ENCODE data around the gene PRR33. TPM values are rescaled to one million over a fixed set of nuclear protein-coding genes. Genes with fewer than 3 reads are reported as not detected.
"Not testable (repeated sequence)": the region's sequence is repeated elsewhere in the genome, so short reads cannot be mapped to it uniquely, and the experiment has no call there.

The PRR33 gene
- total RNA-seq, 4 donors from 2014 or later = not detected

- no peak for DNase-seq (ENCODE audit: extremely low spot score)
- Histone ChIP-seq H3K9me3 (no peaks in the 10 kb centered on the region), H3K27ac (replicated peaks in 1 of 4) (peak overlapping the region; percentile 74 to 84 (median 80)), H3K4me3 (peak overlapping the region in 1 of 4 donors; percentile 23), H3K27me3 (no peaks in the 10 kb centered on the region), H3K4me1 (peaks cover 59 to 89% (median 79%) of the 10 kb centered on the region in 4 donors), H3K36me3 (no peaks in the 10 kb centered on the region)
- WGBS = 58% methylated on average over 21 of the region's 33 CpGs
- intact Hi-C loops (cut with DNase I) = no loop called here
- TF ChIP-seq EP300 (IDR thresholded peaks at IDR 0.05) (no peak), POLR2AphosphoS5 (IDR thresholded peaks at IDR 0.05) (peak in 1 of 2 donors; percentile 34)
Measured at GRCh38 chr11:1877211-1878136, 14.2 kb downstream of the PRR33 start.

GRCh38 chr11:1876361-1877063 is 15.2 kb downstream of the PRR33 start:
- Histone ChIP-seq H3K27ac (replicated peaks in 1 of 4) (peak overlapping the region; percentile 74 to 84 (median 80)), H3K4me1 (peaks cover 50 to 79% (median 69%) of the 10 kb centered on the region in 4 donors), H3K36me3 (no peaks in the 10 kb centered on the region), H3K4me3 (peak overlapping the region; percentile 18 to 26 (median 23)), H3K9me3 (no peaks in the 10 kb centered on the region), H3K27me3 (peaks cover 0 to 7% (median 0%) of the 10 kb centered on the region in 4 donors)
- WGBS = 16% methylated on average over 16 of the region's 26 CpGs
- no peak for DNase-seq (ENCODE audit: extremely low spot score)
- peak; percentile 3 to 11 for TF ChIP-seq POLR2AphosphoS5 (IDR thresholded peaks at IDR 0.05)
- TF ChIP-seq POLR2A (IDR thresholded peaks at IDR 0.05; ENCODE audit: low read depth) = no peak
- TF ChIP-seq CTCF (IDR thresholded peaks at IDR 0.05) = peak; percentile 52 to 63 (median 60)
- TF ChIP-seq EP300 (IDR thresholded peaks at IDR 0.05) = no peak
- intact Hi-C loops (cut with DNase I) = no loop called here

GRCh38 chr11:1875851-1876301 is 15.8 kb downstream of the PRR33 start:
- Histone ChIP-seq H3K4me3 (peak overlapping the region; percentile 18 to 26 (median 23)), H3K4me1 (peaks cover 43 to 78% (median 67%) of the 10 kb centered on the region in 4 donors), H3K27ac (replicated peaks in 1 of 4) (peak overlapping the region; percentile 74 to 84 (median 80)), H3K27me3 (peaks cover 0 to 13% (median 0%) of the 10 kb centered on the region in 4 donors)
- 78% methylated on average over 12 of the region's 13 CpGs for WGBS
- DNase-seq (ENCODE audit: extremely low spot score); intact Hi-C loops (cut with DNase I); H3K36me3 ChIP-seq; H3K9me3 ChIP-seq: not testable (repeated sequence)

GRCh38 chr11:1875093-1875850 is 16.4 kb downstream of the PRR33 start:
- Histone ChIP-seq H3K27ac (replicated peaks in 1 of 4) (peak overlapping the region; percentile 74 to 84 (median 80)), H3K4me3 (peak overlapping the region in 3 of 4 donors; percentile 2 to 15 (median 12)), H3K36me3 (no peaks in the 10 kb centered on the region), H3K4me1 (peaks cover 37 to 78% (median 67%) of the 10 kb centered on the region in 4 donors), H3K9me3 (no peaks in the 10 kb centered on the region), H3K27me3 (peaks cover 0 to 19% (median 2%) of the 10 kb centered on the region in 4 donors)
- DNase-seq (ENCODE audit: extremely low spot score) = no peak
- intact Hi-C loops (cut with DNase I) = no loop called here
- WGBS = 58% methylated on average over 14 of the region's 28 CpGs
- TF ChIP-seq POLR2A (IDR thresholded peaks at IDR 0.05; ENCODE audit: low read depth) (no peak), CTCF (IDR thresholded peaks at IDR 0.05) (no peak), EP300 (IDR thresholded peaks at IDR 0.05) (no peak), POLR2AphosphoS5 (IDR thresholded peaks at IDR 0.05) (no peak)

GRCh38 chr11:1874441-1875092 is 17.1 kb downstream of the PRR33 start:
- H3K9me3 ChIP-seq; H3K36me3 ChIP-seq; DNase-seq (ENCODE audit: extremely low spot score); intact Hi-C loops (cut with DNase I): not testable (repeated sequence)
- Histone ChIP-seq H3K27ac (replicated peaks in 1 of 4) (peak overlapping the region; percentile 74 to 84 (median 80)), H3K27me3 (peaks cover 0 to 21% (median 2%) of the 10 kb centered on the region in 4 donors), H3K4me1 (peaks cover 30 to 73% (median 65%) of the 10 kb centered on the region in 4 donors), H3K4me3 (peak overlapping the region in 3 of 4 donors; percentile 1 to 15 (median 2))
- WGBS = 82% methylated on average over 12 of the region's 17 CpGs

GRCh38 chr11:1873813-1874150 is 17.9 kb downstream of the PRR33 start:
- intact Hi-C loops (cut with DNase I); H3K9me3 ChIP-seq; H3K36me3 ChIP-seq; DNase-seq (ENCODE audit: extremely low spot score): not testable (repeated sequence)
- Histone ChIP-seq H3K4me1 (peaks cover 29 to 71% (median 67%) of the 10 kb centered on the region in 4 donors), H3K4me3 (peak overlapping the region in 1 of 4 donors; percentile 5), H3K27ac (replicated peaks in 1 of 4) (peak overlapping the region; percentile 18 to 65 (median 42)), H3K27me3 (peaks cover 0 to 21% (median 2%) of the 10 kb centered on the region in 4 donors)
- WGBS = 83% methylated on average over 17 of the region's 17 CpGs

Data from esophagus muscularis mucosa (tissue), 4 donors.